ENCODE results near the gene PCDH1.

The PCDH1 gene

DNA sequence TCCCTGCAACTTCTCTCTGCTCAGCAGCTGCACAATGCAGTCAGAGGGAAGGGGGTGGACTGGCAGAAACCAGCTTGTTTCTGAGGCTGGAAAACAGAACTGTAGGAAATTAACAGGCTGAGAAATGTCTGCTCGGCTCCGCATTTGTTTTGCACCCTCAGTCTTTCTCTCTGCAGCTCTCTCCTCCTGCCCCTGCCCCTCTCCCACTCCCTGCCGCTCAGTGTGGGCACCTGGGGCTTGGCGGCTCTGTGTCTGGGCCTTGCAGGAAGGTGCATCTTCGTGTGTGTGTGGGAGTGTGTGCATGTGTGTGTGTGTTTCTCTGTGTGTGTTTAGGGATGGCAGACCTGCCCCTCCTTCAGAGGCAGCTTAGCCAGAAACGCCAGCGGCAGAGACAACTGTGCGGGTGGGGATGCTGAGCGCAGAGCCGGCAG is 53.0 kb downstream of the PCDH1 start:
- no peak; the same call in 2 of the 3 replicates for ATAC-seq
- TF ChIP-seq ESRRG (CRISPR knock-in tag; IDR thresholded peaks at IDR 0.05) = no peak
- TF ChIP-seq TOX (CRISPR knock-in tag; IDR thresholded peaks at IDR 0.05; ENCODE audit: borderline replicate concordance) = no peak
- TF ChIP-seq ZC3H10 (CRISPR knock-in tag; IDR thresholded peaks at IDR 0.05) = no peak
- TF ChIP-seq, protein P1, sequence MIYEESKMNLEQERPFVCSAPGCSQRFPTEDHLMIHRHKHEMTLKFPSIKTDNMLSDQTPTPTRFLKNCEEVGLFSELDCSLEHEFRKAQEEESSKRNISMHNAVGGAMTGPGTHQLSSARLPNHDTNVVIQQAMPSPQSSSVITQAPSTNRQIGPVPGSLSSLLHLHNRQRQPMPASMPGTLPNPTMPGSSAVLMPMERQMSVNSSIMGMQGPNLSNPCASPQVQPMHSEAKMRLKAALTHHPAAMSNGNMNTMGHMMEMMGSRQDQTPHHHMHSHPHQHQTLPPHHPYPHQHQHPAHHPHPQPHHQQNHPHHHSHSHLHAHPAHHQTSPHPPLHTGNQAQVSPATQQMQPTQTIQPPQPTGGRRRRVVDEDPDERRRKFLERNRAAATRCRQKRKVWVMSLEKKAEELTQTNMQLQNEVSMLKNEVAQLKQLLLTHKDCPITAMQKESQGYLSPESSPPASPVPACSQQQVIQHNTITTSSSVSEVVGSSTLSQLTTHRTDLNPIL (CRISPR knock-in tag; IDR thresholded peaks at IDR 0.05; ENCODE audit: low read depth) = no peak
- TF ChIP-seq ZNF565 (CRISPR knock-in tag; conservative IDR thresholded peaks at IDR 0.05; ENCODE audit: low read depth) = no peak
- TF ChIP-seq, protein P2, sequence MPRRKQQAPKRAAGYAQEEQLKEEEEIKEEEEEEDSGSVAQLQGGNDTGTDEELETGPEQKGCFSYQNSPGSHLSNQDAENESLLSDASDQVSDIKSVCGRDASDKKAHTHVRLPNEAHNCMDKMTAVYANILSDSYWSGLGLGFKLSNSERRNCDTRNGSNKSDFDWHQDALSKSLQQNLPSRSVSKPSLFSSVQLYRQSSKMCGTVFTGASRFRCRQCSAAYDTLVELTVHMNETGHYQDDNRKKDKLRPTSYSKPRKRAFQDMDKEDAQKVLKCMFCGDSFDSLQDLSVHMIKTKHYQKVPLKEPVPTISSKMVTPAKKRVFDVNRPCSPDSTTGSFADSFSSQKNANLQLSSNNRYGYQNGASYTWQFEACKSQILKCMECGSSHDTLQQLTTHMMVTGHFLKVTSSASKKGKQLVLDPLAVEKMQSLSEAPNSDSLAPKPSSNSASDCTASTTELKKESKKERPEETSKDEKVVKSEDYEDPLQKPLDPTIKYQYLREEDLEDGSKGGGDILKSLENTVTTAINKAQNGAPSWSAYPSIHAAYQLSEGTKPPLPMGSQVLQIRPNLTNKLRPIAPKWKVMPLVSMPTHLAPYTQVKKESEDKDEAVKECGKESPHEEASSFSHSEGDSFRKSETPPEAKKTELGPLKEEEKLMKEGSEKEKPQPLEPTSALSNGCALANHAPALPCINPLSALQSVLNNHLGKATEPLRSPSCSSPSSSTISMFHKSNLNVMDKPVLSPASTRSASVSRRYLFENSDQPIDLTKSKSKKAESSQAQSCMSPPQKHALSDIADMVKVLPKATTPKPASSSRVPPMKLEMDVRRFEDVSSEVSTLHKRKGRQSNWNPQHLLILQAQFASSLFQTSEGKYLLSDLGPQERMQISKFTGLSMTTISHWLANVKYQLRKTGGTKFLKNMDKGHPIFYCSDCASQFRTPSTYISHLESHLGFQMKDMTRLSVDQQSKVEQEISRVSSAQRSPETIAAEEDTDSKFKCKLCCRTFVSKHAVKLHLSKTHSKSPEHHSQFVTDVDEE (CRISPR knock-in tag; IDR thresholded peaks at IDR 0.05) = no peak
- no peak for TF ChIP-seq ZNF8 (CRISPR knock-in tag; IDR thresholded peaks at IDR 0.05)
- TF ChIP-seq, protein P3, sequence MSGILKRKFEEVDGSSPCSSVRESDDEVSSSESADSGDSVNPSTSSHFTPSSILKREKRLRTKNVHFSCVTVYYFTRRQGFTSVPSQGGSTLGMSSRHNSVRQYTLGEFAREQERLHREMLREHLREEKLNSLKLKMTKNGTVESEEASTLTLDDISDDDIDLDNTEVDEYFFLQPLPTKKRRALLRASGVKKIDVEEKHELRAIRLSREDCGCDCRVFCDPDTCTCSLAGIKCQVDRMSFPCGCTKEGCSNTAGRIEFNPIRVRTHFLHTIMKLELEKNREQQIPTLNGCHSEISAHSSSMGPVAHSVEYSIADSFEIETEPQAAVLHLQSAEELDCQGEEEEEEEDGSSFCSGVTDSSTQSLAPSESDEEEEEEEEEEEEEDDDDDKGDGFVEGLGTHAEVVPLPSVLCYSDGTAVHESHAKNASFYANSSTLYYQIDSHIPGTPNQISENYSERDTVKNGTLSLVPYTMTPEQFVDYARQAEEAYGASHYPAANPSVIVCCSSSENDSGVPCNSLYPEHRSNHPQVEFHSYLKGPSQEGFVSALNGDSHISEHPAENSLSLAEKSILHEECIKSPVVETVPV (CRISPR knock-in tag; IDR thresholded peaks at IDR 0.05) = no peak
- TF ChIP-seq RARB (CRISPR knock-in tag; IDR thresholded peaks at IDR 0.05) = no peak

DNA sequence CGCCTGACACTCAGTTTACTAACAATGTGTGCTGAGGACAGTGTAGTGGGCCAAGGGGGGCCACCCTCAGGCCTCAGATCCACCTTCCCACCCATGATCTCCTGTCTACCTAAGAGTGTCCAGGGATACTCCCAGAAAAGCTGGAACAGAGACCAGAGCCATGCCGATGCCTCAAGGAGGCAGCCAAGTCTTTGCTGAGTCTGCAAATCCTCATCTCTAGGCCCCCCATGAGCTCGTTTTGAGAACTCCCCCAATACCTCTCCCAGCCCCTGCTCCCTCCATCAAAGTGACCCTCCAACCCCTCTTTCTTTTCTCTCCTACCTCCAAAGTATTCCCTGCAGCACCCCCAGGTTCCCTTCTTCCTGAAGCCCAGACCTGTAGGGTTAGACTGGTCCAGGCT is 53.5 kb downstream of the PCDH1 start:
- ATAC-seq = no peak
- TF ChIP-seq ARNTL (CRISPR knock-in tag; IDR thresholded peaks at IDR 0.05; ENCODE audit: borderline replicate concordance, low read depth) (no peak), ZNF70 (CRISPR knock-in tag; IDR thresholded peaks at IDR 0.05) (no peak), BACH2 (CRISPR knock-in tag; IDR thresholded peaks at IDR 0.05; ENCODE audit: borderline replicate concordance) (no peak), ZC3H10 (CRISPR knock-in tag; IDR thresholded peaks at IDR 0.05) (no peak)
- TF ChIP-seq, protein P4, sequence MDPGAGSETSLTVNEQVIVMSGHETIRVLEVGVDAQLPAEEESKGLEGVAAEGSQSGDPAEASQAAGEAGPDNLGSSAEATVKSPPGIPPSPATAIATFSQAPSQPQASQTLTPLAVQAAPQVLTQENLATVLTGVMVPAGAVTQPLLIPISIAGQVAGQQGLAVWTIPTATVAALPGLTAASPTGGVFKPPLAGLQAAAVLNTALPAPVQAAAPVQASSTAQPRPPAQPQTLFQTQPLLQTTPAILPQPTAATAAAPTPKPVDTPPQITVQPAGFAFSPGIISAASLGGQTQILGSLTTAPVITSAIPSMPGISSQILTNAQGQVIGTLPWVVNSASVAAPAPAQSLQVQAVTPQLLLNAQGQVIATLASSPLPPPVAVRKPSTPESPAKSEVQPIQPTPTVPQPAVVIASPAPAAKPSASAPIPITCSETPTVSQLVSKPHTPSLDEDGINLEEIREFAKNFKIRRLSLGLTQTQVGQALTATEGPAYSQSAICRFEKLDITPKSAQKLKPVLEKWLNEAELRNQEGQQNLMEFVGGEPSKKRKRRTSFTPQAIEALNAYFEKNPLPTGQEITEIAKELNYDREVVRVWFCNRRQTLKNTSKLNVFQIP (CRISPR knock-in tag; IDR thresholded peaks at IDR 0.05; ENCODE audit: borderline replicate concordance, low read depth) = no peak
- TF ChIP-seq, protein P1 (CRISPR knock-in tag; IDR thresholded peaks at IDR 0.05; ENCODE audit: low read depth) = no peak
- TF ChIP-seq, protein P2 (CRISPR knock-in tag; IDR thresholded peaks at IDR 0.05) = no peak

DNA sequence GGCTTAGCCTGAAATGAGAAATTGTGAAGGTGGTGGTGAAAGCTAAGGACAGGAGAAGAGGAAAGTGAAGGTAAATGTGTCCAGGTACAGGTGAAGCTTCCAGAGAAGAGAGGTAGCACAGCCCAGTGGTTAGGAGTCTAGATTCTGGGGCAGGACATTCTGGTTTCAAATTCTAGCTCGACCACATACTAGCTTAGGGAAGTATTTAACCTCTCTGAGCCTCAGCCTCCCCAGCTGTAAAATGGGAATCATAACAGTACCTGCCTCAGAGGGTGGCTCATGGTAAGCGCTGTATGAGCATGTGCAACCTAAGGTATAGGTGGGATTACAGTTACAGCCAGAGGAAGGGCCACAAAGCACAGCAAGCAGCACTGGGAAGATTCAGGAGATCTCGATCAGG is 55.2 kb downstream of the PCDH1 start:
- ATAC-seq = no peak
- TF ChIP-seq ARNTL (CRISPR knock-in tag; IDR thresholded peaks at IDR 0.05; ENCODE audit: borderline replicate concordance, low read depth) = no peak
- no peak for TF ChIP-seq TOX (CRISPR knock-in tag; IDR thresholded peaks at IDR 0.05; ENCODE audit: borderline replicate concordance)
- TF ChIP-seq ZC3H10 (CRISPR knock-in tag; IDR thresholded peaks at IDR 0.05) = no peak
- no peak for TF ChIP-seq OSR1 (CRISPR knock-in tag; IDR thresholded peaks at IDR 0.05)
- TF ChIP-seq, protein P2 (CRISPR knock-in tag; IDR thresholded peaks at IDR 0.05) = no peak
- TF ChIP-seq, protein P5, sequence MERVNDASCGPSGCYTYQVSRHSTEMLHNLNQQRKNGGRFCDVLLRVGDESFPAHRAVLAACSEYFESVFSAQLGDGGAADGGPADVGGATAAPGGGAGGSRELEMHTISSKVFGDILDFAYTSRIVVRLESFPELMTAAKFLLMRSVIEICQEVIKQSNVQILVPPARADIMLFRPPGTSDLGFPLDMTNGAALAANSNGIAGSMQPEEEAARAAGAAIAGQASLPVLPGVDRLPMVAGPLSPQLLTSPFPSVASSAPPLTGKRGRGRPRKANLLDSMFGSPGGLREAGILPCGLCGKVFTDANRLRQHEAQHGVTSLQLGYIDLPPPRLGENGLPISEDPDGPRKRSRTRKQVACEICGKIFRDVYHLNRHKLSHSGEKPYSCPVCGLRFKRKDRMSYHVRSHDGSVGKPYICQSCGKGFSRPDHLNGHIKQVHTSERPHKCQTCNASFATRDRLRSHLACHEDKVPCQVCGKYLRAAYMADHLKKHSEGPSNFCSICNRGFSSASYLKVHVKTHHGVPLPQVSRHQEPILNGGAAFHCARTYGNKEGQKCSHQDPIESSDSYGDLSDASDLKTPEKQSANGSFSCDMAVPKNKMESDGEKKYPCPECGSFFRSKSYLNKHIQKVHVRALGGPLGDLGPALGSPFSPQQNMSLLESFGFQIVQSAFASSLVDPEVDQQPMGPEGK (CRISPR knock-in tag; IDR thresholded peaks at IDR 0.05; ENCODE audit: borderline replicate concordance) = no peak
- TF ChIP-seq, protein P1 (CRISPR knock-in tag; IDR thresholded peaks at IDR 0.05; ENCODE audit: low read depth) = no peak
- no peak for TF ChIP-seq ISL1 (CRISPR knock-in tag; IDR thresholded peaks at IDR 0.05)

Measured in SK-N-SH treated with all-trans-retinoic acid at 6 μM for 48 hours (cell line).